GM20431 (cell line): ENCODE data around the gene ZNF324B.
"Not testable (repeated sequence)": the region's sequence is repeated elsewhere in the genome, so short reads cannot be mapped to it uniquely, and the experiment has no call there.

Experiments used
- in situ Hi-C: fragments of 300-500 bp; cut with MseI, MboI; formaldehyde crosslinking; loops from one replicate; pipeline ENCODE4 v1.15.0; 2020; ENCODE audit warnings: low sequenced_read_pairs; ENCODE audit not compliant: unreplicated experiment

Gene ZNF324B

GRCh38 chr19:58450856-58451357 lies 515 bp upstream of the ZNF324B start:
- in situ Hi-C loops, result no loop called here

DNA sequence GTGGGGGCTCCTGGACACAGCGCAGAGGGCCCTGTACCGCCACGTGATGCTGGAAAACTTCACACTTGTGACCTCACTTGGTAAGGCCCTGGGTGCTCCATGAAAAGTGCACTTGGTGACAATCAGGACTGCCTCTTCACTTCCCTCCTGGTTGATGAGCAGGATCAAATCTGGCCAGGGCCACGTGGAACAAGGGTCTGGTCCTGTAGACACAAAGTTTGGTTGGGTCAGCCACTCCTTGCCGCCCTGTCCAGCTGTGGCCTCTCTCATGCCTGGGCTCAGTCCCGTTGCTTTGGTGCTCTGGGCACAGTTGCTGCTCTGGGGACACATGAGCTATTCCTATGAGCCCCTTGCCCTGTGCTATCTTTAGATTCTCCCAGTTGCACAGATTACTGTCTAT lies 2.3 kb downstream of the ZNF324B start:
- in situ Hi-C loops, result no loop called here

DNA sequence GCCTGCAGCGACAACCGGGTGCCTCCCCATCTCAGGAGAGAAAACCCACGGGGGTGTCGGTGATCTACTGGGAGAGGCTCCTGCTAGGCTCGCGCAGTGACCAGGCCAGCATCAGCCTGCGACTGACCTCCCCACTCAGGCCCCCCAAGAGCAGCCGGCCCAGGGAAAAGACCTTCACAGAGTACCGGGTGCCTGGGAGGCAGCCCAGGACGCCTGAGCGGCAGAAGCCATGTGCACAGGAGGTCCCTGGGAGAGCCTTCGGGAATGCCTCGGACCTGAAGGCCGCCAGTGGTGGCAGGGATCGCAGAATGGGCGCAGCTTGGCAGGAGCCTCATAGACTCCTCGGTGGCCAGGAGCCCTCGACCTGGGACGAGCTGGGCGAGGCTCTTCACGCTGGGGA lies 3.9 kb downstream of the ZNF324B start:
- in situ Hi-C loops, result no loop called here

GRCh38 chr19:58456111-58456510 lies 4.7 kb downstream of the ZNF324B start:
- in situ Hi-C loops, result no loop called here

GRCh38 chr19:58460039-58460438 lies 8.6 kb downstream of the ZNF324B start:
- in situ Hi-C loops, result no loop called here

DNA sequence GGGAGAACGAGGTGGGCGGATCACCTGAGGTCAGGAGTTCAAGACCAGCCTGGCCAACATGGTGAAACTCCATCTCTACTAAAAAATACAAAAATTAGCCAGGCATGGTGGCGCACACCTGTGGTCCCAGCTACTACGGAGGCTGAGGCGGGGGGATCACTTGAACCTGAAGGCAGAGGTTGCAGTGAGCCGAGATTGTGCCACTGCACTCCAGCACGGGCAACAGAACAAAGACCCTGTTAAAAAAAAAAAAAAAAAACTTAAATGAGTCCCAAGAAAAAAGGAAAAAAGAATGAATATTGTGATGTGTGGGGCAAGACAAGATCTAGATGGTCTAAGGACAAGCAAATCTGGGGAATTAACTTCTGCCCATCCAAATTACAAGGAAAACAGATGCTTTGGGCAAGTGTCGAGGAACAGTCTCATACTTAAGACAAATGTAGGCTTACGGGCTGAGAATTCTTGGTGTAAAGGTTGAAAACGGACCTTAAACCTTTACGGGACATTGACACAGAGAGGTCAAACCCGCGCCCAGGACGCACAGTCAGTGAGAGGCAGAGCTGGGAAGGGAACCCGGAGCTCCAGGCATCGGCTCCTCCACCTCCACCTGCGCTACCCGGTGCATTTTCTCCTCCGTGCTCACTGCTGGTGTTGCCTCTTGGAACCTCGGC lies 14.8 kb downstream of the ZNF324B start:
- in situ Hi-C loops, result no loop called here

- in situ Hi-C loops, result no loop called here
Observed at GRCh38 chr19:58466760-58467589, 15.6 kb downstream of the ZNF324B start, which contains the start of gene ZNF324. ZNF324 (plus strand) TSS chr19:58467080; CDS start chr19:58469186, 2,106 bp downstream.

GRCh38 chr19:58468216-58468839 lies 16.9 kb downstream of the ZNF324B start:
- in situ Hi-C loops, result no loop called here

GRCh38 chr19:58469241-58470013 lies 18.0 kb downstream of the ZNF324B start:
- in situ Hi-C loops, result no loop called here

- in situ Hi-C loops, result not testable (repeated sequence)
Observed at GRCh38 chr19:58470837-58471543, 19.6 kb downstream of the ZNF324B start.

GRCh38 chr19:58471736-58472135 lies 20.3 kb downstream of the ZNF324B start:
- in situ Hi-C loops, result no loop called here

GRCh38 chr19:58473775-58474174 lies 22.4 kb downstream of the ZNF324B start:
- in situ Hi-C loops, result no loop called here

DNA sequence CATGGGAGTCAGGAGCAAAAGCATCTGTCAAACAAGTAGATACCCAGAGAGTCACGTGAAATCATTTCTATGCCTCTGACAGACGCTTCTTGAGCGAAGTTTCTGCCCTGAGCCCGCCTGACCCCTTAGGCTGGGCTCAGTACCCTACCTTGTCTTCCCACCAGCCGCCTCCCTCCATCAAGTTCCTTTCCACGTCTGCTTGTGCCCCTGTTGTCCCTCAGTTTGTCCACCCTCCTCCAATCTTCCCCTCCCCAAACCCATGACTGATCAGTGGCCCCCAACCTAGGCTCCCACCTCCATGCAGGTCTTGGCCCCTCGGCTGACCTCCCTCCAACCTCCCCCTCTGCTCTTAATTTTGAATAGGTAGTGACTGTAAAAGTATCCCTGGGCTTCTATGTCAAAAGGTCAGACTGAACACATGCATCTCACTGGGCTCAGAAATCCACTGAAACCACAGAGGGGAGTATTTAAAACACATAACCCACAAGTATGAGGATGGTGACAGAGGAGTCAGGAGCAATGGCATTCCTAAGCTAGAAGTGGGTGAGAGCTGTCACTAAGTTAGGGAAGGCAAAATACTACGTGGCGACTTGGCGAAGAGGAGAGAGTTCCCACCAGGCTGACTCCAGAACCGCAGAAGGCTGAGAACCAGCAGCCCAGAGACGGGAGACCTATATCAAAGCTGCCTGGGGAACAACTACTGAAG lies 23.0 kb downstream of the ZNF324B start:
- in situ Hi-C loops, result no loop called here

DNA sequence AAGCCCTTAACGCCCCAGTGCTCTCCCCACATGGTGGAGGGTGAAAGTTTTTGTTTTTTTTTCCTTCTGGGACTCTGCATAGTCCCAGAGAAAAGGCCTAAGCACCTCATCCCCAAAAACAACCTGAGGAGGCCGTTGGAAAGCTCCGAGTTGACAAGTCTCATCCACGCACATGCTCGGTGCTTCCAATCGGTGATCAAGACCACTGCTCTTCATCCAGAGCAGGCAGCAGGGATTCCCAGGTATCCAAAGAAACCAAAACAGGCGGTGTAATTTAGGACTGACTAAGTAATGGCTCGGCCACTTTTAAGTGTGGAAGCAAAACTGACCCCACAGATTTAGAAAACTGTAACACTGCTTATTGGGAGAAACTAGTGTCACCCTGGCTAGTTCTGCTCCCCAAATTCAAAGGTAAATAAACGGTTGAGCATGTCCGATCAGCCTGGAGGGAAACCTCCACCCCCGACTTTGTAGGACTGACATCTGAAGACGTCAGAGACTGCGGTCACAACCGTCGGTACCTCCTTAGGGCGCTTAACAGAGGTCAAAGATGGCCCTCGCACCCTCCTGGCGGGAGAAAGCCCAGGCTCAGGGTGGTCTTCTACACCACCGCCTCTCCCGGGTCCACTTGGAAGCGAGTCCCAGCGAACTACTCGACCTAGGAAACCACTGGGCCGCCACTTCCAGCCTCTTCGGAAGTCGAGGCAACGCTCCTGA lies 23.7 kb downstream of the ZNF324B start:
- in situ Hi-C loops, result no loop called here

GRCh38 chr19:58475714-58476497 lies 24.5 kb downstream of the ZNF324B start, which contains the start of gene ZNF446:
ZNF446 (plus strand) TSS chr19:58476352; CDS start chr19:58477219, 867 bp downstream.
- in situ Hi-C loops, result no loop called here

- in situ Hi-C loops, result no loop called here
Observed at GRCh38 chr19:58476498-58477015, 25.1 kb downstream of the ZNF324B start.

- in situ Hi-C loops, result no loop called here
Observed at GRCh38 chr19:58477130-58477529, 25.7 kb downstream of the ZNF324B start.
